T1000 (cell line): Measurements from ENCODE around the gene RIC1.
"Not testable (repeated sequence)": the region's sequence is repeated elsewhere in the genome, so short reads cannot be mapped to it uniquely, and the experiment has no call there.

Experiments used
- DNase-seq: peaks from one replicate; lab custom pipeline; 2025; ENCODE audit warnings: mixed read lengths; lab: John Stamatoyannopoulos, UW

The RIC1 gene

DNA sequence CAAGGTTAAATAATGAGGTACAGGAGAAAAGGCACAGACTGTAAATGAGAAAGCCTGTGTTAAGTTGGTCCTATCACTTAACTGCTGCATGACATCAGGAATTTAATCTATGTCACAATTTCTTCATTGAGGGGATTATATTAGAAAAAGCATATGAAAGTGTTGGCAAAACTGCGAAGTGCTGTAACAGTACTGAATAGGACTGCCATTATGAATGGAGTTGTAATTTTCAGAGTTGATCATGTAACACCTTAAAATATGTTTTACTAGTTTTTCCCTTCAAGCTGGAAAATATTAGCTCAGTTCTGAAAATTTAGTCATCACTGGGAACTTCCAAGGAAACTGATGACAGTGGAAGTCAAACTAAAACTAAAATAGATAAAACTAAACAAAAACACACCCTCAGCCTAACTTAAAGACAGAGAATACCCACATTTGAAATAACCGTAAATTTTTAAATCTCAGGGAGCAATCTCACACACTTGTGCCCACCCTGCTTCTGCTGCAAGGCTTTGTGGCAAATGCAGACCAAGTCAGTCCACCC, 158.9 kb downstream of the RIC1 start:
- no peak for DNase-seq

DNA sequence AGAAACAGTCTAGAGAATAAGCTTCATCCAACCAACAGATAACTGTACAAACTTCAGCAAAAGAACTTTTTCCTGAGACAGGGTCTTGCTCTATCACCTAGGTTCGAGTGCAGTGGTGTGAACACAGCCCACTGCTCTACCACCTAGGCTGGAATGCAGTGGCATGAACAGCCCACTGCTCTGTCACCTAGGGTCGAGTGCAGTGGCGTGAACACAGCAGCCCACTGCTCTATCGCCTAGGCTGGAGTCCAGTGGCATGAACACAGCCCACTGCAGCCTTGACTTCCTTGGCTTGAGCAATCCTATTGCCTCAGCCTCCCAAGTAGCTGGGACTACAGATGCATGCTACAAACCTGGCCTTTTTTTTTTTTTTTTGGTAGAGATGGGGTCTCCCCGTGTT, 160.6 kb downstream of the RIC1 start:
- DNase-seq = no peak

DNA sequence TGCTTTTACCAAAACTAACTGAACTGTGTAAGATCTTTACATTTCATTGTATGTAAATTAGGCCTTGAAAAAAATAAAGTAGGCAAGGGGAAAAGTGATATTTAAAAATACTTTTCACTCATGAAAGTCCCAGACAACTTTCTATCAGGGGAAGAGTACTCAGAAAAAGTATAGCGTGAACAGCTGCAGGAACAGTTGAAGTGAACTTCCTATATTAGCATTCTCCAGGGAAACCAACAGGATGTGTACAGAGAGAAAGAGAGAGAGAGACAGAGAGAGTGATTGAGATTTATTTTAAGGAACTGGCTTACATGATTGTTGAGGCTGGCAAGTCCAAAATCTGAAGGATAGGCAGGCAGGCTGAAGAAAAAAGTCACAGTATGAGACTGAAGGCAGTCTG, 162.0 kb downstream of the RIC1 start:
- no peak for DNase-seq

DNA sequence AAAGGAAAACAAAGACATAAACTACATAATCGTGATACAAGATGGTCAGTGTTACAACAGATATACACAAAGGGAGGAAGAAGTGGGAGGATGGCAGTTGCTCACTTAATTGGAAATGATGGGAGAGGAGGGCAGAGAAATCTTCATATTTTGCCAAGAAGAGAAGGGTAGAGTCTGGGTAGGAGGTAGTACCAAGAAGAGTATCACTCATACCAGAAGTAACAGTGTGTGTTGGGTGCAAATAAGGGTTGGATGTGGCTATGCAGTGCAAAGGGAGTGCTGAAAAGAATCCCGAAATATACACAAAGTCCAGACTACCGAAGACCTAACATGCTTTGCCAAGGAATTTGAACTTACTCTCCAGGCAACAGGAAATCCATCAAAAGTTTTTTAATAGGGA, 163.0 kb downstream of the RIC1 start:
- no peak for DNase-seq

DNA sequence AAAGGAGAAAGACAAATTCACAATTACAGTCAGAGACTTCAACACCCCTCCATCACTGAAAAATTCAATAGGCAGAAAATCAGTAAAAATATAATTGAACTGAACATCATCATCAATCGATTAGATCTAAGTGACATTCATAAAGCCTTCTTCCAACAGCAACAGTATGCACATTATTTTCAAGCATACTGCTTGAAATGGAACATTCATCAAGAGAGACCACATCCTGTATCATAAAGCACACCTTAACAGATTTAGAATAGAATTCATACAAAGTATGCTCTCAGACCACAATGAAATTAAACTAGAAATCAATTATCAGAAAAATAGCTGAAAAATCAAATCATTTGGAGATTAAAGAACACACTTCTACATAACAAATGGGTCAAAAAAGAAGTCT, 164.9 kb downstream of the RIC1 start:
- no peak for DNase-seq

DNA sequence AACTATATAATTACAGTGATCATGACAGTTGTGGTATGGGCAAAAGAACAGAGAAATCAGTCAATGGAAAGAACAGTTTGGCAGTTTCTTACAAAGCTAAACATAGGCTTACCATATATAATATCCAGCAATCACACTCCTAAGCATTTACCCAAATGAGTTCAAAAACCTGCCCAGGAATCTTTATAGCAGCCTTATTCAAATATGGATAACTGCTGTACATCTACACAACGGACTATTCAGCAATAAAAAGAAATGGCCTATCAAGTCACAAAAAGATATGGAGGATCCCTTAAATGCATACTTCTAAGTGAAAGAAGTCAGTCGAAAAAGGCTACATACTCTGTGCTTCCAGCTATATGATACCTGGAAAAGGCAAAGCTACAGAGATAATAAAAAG, 167.4 kb downstream of the RIC1 start:
- DNase-seq = no peak

DNA sequence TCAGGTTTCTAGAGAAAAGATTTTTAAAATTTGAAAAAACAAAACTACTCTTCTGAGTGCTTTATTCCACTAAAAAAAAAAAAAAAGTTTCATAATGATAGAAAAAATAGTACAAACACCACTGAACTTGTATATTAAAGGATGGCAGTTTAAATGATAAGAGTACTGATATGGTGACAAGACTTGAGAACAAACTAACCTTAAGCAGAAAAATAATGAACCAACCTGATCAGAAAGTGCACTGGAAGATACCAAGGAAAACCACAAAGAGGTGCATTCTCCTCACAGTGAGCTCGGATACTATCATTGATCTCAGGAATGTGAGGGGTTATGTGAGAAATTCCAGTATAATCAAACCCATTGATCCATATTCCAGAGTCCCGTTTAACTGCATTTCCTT, 169.7 kb downstream of the RIC1 start:
- no peak for DNase-seq

DNA sequence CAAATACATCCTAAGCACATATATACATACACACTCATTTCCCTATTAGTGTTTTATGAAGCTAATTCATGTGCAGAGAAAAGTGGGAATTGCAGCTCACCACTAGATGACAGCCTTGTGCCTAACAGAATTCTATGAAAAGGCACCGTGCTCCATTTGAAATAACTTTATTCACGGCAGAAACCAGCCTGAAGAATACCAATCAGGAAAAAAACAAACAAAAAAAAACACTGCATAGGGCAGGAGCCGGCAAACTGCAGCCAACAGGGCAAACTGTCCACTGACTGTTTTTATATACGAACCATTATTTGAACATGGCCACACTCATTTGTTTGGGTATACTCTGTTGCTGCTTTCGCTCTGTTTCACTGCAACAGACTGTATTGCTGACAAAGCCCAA, 170.4 kb downstream of the RIC1 start:
- DNase-seq = no peak

DNA sequence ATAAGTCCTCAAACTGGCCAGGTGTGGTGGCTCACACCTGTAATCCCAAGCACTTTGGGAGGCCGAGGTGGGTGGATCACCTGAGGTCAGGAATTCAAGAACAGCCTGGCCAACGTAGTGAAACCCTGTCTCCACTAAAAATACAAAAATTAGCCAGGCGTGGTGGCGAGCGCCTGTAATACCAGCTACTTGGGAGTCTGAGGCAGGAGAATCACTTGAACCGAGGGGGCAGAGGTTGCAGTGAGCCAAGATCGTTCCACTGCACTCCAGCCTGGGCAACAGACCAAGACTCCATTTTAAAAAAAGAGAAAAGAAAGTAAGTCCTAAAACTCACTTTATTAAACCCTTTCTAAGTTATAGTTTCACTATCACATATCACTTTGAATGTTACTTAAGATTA, 171.5 kb downstream of the RIC1 start:
- DNase-seq = not testable (repeated sequence)

DNA sequence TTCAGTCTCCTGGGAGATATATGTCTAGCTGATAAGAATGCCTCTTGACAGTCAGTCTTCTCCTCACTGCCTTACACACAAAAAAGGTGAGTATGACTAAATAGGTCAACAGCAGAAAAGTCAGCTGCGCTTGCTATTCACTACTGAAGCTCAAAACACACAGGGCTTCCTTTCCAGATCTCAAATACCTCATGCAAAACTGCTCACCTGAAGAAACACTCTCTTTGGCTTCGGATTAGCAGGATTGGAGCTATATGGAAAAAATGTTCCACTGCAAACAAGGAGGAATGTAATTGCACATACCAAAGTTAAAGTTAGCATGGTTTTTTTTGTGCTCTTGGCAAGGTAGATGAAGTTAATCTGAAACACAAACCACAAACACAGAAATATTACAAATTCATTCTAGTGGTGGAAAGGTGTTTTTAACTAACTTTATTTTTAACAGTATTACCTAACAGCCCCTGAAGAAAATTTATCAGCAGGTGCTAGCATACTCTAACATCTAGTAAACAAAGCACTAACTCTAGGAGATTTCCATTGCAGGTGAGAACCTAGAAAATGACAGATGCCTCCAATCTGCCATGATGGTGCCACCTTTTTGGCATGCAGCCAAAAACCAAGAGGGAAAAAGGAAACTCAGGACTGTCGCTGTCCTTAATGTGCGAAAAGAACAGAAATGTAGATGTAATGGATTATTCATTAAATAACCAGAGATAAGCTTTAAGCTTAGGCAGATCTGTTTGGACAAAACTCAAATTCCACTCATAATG, 172.2 kb downstream of the RIC1 start:
- DNase-seq = no peak

DNA sequence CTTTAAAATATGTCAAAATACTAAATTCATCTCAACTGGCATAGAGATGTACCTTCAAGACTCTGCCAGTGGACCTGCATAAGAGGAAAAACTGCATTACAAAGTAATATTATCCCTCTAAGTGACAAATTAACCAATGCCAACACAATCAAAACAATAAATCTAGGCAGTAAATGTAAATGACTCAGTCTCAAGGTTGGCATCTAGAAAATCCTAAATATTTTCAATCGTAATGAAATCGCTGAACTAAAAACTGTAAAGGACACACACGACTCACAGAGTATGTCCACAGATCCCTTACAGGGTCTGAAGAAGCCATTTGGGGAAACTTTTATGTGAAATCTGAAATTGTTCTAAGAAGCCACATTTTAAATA, 172.8 kb downstream of the RIC1 start:
- no peak for DNase-seq

DNA sequence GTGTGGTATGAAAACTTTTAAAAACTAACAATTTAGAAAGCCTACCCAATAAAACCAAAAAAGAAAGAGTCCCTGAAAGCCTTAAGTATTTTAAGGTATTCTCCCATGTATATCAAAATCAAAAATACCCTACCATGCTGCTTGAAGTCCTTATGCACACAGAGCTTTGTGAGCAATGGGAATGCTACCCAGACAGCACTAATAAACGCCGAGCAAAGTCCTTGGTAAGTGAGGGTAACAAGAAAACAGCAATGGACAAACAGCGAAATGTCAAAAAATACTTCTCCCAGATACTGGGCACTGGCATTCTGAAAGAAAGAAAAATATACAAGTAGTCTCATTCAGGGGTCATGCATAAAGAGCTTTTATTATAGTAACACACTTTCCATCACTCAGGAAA, 176.6 kb downstream of the RIC1 start:
- no peak for DNase-seq

DNA sequence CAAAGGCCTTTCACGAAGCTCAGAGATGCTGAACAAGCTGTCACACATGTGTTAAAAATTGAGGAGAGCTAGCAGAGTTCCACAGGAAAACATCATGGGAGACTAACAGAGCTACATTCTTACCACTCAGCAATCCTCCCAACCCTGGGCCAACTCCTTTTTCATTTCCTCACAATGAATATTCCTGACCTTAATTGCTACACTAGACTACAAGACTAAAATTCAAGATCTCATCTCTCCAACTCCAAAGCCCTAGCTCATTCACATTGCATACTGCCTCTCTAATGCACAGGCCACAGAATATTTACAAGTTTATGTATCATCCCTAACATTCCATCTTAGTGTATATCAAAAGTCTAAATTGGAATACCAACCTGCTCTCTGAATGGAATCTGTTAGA, 182.8 kb downstream of the RIC1 start:
- DNase-seq = no peak

DNA sequence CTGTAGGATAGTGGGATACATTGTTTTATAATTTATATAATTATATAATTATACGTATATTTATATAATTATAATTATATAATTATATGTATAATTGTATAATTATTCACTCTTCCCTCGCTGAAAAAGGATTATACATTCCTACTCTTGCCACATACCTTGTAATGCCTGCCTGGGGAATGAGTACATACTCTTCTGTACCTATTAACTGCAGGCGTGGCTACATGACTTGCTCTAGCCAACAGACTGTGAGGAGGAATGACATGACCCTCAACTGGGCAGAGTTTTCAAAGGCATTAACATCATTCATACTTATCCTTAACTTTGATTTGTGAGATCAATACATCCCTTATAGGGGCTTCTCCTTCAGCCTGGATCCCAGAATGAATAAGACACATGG, 184.9 kb downstream of the RIC1 start:
- no peak for DNase-seq

DNA sequence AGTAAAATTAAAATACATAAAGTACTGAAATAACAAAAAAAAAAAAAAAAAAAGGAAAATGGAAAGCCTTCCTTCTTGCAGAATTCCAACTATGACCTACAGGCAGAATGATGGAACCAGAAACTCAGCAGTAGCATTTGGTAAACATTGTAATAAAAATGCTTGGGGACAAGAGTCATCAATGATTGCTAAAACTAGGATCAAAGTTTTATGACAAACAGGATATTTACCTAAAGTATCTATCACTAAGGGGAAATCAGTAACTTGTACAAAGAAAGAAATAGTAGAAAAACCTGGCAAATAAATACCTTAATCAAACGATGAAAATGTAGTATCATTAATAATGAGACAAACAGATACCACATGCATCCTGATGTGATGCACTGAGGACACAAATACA, 186.6 kb downstream of the RIC1 start:
- DNase-seq = no peak

DNA sequence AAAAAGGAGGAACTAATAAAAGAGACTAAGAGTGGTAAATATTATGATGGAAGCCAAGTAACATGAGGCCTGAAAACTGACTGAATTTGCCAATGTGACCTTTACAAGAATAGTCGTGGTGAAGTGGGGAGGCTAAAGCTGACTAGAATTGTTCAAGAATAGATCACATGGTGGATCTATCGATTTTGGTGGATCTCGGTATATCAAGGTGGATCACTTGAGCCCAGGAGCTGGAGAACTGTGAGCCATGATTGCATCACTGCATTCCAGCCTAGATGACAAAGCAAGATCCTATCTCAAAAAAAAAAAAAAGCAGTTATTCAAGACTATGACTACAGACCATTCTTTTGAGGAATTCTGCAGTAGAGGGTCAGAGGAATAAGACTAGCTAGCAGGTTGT, 189.0 kb downstream of the RIC1 start:
- no peak for DNase-seq

DNA sequence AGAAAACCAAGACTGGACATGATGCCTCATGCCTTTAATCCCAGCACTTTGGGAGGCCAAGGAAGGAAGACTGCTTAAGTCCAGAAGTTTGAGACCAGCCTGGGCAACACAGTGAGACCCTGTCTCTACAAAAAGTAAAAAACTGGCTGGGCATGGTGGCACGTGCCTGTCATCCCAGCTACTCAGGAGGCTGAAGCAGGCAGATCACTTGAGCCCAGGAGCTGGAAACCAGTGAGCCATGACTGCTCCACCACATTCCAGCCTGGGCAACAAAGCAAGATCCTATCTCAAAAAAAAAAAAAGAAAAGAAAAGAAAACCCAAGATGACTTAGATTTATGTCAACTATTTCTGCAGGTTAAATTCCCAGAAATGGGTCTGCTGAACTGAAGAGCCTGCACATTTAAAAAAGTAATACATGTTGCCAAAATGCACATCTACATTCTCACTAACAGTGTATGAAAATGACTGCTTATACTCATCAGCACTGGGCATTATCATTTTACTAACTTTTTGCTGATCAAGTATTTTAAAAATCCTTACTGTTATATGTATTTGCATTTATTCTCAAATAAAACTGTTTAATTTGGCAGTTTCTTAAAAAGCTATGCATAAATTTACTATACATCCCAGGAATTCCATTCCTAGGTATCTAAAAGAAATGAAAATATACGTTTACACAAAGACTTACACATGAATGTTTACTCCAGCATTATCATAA, 189.7 kb downstream of the RIC1 start:
- no peak for DNase-seq

DNA sequence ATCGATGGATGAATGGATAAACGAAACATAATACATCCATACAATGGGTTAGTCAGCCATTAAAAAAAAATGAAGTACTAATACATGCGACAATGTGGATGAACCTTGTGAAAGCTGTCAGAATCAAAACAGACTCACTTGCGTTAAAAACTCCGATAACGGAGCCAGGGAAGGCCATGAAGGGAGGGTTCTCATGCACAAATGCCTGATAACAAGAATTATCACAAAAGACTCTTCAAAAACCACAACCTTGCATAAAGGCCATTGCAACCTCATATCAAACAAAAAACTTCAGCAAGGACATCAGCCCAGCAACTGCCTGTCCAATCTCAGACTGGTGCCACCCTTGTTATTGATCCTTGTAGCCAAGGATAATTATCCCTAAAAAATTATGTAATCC, 190.3 kb downstream of the RIC1 start:
- no peak for DNase-seq

DNA sequence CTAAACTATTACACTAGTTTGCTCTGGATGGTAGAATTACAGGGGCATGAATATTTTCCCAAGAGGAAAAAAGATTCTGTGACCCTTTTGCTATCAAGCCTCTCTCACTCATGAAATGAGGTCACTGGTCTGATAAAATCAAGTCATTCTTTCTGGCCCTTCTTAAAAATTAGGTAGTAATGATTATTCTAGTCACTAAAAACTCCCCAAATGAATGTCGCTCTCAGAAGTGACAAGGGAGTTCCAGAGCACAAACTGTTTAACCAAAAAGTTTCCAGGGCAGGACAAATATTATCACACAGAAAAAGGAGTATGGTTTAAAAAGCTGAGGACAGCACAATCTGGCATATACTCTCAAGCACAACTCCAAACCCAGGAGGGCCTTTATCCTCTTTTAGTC, 191.5 kb downstream of the RIC1 start:
- DNase-seq = no peak

DNA sequence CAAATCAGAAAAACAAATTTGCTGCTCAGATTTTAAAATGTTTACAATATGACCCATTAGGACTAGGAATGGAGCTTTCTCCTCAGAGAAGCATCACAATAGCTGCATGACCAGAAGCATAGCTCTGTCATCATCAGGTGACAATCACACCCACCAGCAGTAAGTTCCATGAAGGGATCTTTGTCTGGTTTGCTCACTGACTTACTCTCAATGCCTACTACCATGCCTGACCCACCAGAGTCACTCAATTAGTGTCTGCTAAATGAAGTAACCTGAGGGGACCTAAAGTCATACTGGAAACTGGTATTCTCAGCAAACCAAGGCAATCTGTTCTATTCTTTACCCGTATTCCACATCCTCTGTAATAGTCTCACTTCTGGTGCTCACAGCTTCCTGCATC, 196.3 kb downstream of the RIC1 start:
- DNase-seq = no peak
